Caki2 (cell line): ENCODE results near the gene FZD10. TPM values are rescaled to one million over a fixed set of nuclear protein-coding genes. Genes with fewer than 3 reads are reported as not detected.

ENCODE experiments used
- total RNA-seq: library from RNA; depleted of rRNA; stranded (reverse); fragments of >200 nt; shearing (Covaris generic); gene quantifications from 2 replicates; pipeline ENCODE4 v1.2.3, GENCODE V29; 2014; ENCODE audit warnings: low replicate concordance; rRNA removed

Gene FZD10
- total RNA-seq, 1 experiment from 2014 or later = not detected

Other genes starting within 250 kb of the FZD10 start
- not detected in 2 replicates for gene PIWIL1, start 175.4 kb downstream of the FZD10 start, total RNA-seq